KMS-11 (cell line): ENCODE data around the gene STUM.

ENCODE experiments used
- H2AFZ ChIP-seq: fragments of 200-600 bp; sonication (generic); 2 replicates; pipeline ENCODE4 v1.6.1; 2016; ENCODE audit warnings: antibody characterized with exemption, mixed run types, low read depth
- H3K27ac ChIP-seq: fragments of 200-600 bp; sonication (generic); 2 replicates; pipeline ENCODE4 v1.6.1; 2016; ENCODE audit warnings: mild to moderate bottlenecking, mixed run types
- H3K27me3 ChIP-seq: fragments of 200-600 bp; sonication (generic); 2 replicates; pipeline ENCODE4 v1.6.1; 2017; ENCODE audit warnings: mild to moderate bottlenecking, low read depth, mixed run types, moderate library complexity; ENCODE audit not compliant: insufficient read depth
- H3K36me3 ChIP-seq: fragments of 200-600 bp; sonication (generic); 2 replicates; pipeline ENCODE4 v1.6.1; 2017; ENCODE audit warnings: mild to moderate bottlenecking, mixed run types; ENCODE audit not compliant: insufficient read depth
- H3K4me1 ChIP-seq: fragments of 200-600 bp; sonication (generic); 2 replicates; pipeline ENCODE4 v1.6.1; 2016; ENCODE audit warnings: mild to moderate bottlenecking, low read depth, mixed run types; ENCODE audit not compliant: poor library complexity, severe bottlenecking
- H3K4me2 ChIP-seq: fragments of 200-600 bp; sonication (generic); 2 replicates; pipeline ENCODE4 v1.7.0; 2016; ENCODE audit warnings: mild to moderate bottlenecking, mixed run types
- H3K4me3 ChIP-seq: fragments of 200-600 bp; sonication (generic); IDR thresholded peaks from 2 replicates; pipeline ENCODE4 v1.6.1; 2017; ENCODE audit warnings: low read depth, low read length, mixed read lengths; ENCODE audit not compliant: insufficient read depth
- H3K79me2 ChIP-seq: fragments of 200-600 bp; sonication (generic); 2 replicates; pipeline ENCODE4 v1.6.1; 2016; ENCODE audit warnings: low read depth, mixed run types; ENCODE audit not compliant: insufficient read depth
- H3K9ac ChIP-seq: fragments of 200-600 bp; sonication (generic); 2 replicates; pipeline ENCODE4 v1.6.1; 2016; ENCODE audit warnings: mild to moderate bottlenecking, mixed run types
- H4K20me1 ChIP-seq: fragments of 200-600 bp; sonication (generic); 2 replicates; pipeline ENCODE4 v1.6.1; 2016; ENCODE audit warnings: mild to moderate bottlenecking, mixed run types; ENCODE audit not compliant: insufficient read depth
- TF ChIP-seq, protein P1 (sequence below): fragments of 200-600 bp; sonication (generic); conservative IDR thresholded peaks from 2 replicates; pipeline ENCODE4 v1.6.1; 2017; ENCODE audit warnings: low read depth, mild to moderate bottlenecking, antibody characterized with exemption, low read length, moderate library complexity, mixed read lengths

The STUM gene

DNA sequence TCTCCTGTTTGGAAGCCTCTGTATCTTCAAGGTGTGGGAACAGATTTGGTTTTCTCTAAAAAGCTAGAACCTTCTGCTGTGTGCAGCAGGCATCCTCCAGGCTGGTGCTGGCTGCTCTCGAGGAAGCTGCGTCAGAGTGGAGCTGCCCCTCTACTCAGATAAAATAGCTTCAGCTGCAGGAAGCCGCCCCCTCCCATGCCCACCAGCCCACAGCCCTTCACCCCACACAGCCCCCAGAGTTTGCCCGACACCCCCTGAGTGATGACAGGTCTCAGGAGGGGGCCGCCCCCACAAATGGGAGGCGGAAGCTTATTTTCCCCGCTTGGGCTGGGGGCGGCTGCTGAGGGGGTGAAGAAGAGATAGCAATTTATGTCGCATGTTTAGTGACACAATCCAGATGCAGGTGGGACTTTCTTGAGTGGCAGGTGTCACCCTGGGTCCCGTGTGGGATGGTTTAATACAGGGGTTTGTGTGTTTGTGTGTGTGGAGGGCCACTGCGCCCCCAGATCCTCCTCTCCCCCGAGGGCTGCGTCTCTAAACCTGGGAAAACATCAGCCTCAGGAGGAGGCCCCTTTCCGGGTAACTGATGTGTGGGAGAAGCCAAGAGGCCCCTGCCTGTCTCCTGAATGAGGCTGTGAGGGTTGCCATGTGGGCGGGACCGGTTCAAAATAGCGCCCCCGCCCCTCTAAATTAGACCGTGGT, 55.4 kb downstream of the STUM start:
- Histone ChIP-seq H3K27me3 (no peaks in the 10 kb centered on the region), H3K4me2 (no peak overlapping the region), H3K27ac (no peak overlapping the region), H3K36me3 (no peaks in the 10 kb centered on the region), H3K4me1 (no peaks in the 10 kb centered on the region), H4K20me1 (no peaks in the 10 kb centered on the region), H3K79me2 (no peaks in the 10 kb centered on the region), H2AFZ (no peak overlapping the region), H3K9ac (no peak overlapping the region), H3K4me3 (no peak overlapping the region)
- TF ChIP-seq, protein P1, sequence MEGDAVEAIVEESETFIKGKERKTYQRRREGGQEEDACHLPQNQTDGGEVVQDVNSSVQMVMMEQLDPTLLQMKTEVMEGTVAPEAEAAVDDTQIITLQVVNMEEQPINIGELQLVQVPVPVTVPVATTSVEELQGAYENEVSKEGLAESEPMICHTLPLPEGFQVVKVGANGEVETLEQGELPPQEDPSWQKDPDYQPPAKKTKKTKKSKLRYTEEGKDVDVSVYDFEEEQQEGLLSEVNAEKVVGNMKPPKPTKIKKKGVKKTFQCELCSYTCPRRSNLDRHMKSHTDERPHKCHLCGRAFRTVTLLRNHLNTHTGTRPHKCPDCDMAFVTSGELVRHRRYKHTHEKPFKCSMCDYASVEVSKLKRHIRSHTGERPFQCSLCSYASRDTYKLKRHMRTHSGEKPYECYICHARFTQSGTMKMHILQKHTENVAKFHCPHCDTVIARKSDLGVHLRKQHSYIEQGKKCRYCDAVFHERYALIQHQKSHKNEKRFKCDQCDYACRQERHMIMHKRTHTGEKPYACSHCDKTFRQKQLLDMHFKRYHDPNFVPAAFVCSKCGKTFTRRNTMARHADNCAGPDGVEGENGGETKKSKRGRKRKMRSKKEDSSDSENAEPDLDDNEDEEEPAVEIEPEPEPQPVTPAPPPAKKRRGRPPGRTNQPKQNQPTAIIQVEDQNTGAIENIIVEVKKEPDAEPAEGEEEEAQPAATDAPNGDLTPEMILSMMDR = no peak

GRCh38 chr1:226604560-226605317, 56.2 kb downstream of the STUM start:
- TF ChIP-seq, protein P1 = no peak
- Histone ChIP-seq H3K79me2 (no peaks in the 10 kb centered on the region), H2AFZ (no peak overlapping the region), H3K4me3 (no peak overlapping the region), H3K9ac (no peak overlapping the region), H3K27me3 (no peaks in the 10 kb centered on the region), H4K20me1 (no peaks in the 10 kb centered on the region), H3K4me2 (no peak overlapping the region), H3K36me3 (no peaks in the 10 kb centered on the region), H3K4me1 (no peaks in the 10 kb centered on the region), H3K27ac (no peak overlapping the region)

- Histone ChIP-seq H3K27me3 (no peaks in the 10 kb centered on the region), H3K9ac (no peak overlapping the region), H3K4me2 (no peak overlapping the region), H3K27ac (no peak overlapping the region), H3K36me3 (no peaks in the 10 kb centered on the region), H2AFZ (no peak overlapping the region), H3K4me1 (no peaks in the 10 kb centered on the region), H3K4me3 (no peak overlapping the region), H4K20me1 (no peaks in the 10 kb centered on the region), H3K79me2 (no peaks in the 10 kb centered on the region)
- TF ChIP-seq, protein P1 = no peak
These were observed 56.9 kb downstream of the STUM start for GRCh38 chr1:226605318-226605950.

DNA sequence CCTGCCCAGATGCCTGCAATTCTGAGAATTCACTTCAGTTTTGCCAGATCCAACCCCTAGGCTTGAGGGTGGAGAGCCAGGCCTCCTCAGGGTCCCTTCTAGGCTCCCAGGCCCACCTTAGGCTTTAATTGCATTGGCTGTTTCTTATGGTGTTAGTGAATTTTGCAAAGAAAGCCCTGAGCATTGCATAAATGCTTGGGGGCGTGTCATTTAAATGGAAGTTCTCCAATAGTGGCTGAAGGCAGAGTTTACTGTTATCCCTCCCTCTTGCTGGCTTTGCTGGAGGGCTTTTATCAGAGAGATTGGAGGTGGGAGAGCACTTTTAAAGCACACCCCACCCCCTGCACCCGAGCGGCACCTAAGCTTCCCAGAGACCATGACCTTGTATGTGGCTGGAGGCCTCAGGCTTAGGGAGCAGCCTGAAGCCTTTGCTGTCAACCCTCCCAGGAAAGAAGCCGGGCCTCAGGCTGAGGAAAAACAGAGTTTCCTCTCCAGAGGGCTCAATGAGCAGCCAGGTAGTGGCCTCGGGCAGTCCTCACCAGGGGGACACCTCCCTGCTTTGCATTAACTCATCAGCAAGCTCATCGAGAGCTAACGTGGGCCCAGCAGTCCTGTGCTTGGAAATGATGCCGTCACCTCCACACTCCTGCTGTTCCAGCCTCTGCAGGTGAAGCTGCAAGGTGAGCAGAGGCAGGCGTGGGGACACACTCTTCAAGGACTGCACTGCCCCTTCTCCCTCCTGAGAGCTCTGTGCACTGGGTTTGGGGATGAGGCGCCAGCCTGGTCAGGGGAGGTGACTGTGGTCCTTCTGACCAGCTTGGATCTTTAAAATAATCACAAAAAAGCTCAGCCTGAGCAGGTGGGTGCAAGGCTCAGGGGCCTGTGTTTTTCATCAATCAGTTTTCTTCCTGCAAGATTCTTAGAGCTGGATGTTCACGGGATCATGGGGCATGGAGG, 58.0 kb downstream of the STUM start:
- Histone ChIP-seq H3K27me3 (no peaks in the 10 kb centered on the region), H3K4me3 (no peak overlapping the region), H3K9ac (no peak overlapping the region), H3K36me3 (no peaks in the 10 kb centered on the region), H3K4me2 (no peak overlapping the region), H3K27ac (no peak overlapping the region), H4K20me1 (no peaks in the 10 kb centered on the region), H3K4me1 (no peaks in the 10 kb centered on the region), H2AFZ (no peak overlapping the region), H3K79me2 (no peaks in the 10 kb centered on the region)
- TF ChIP-seq, protein P1 = no peak
